D721Med (cell line): ENCODE results near the gene CLCA1.

Source experiments
- DNase-seq: peaks from one replicate; pipeline ENCODE4 v3.0.0; 2011; ENCODE audit warnings: low spot score; ENCODE audit not compliant: insufficient read length
- FAIRE-seq: peaks from 2 replicates; lab custom pipeline; 2011; peaks lifted over from hg19 to GRCh38; lab: Jason Lieb, UNC
- TF ChIP-seq, protein P1 (sequence below): IDR thresholded peaks from 2 replicates; pipeline ENCODE4 v1.5.1; 2012; ENCODE audit warnings: mild to moderate bottlenecking, control low read depth; ENCODE audit not compliant: insufficient read depth; ENCODE audit errors: missing control alignments

CLCA1 gene

DNA sequence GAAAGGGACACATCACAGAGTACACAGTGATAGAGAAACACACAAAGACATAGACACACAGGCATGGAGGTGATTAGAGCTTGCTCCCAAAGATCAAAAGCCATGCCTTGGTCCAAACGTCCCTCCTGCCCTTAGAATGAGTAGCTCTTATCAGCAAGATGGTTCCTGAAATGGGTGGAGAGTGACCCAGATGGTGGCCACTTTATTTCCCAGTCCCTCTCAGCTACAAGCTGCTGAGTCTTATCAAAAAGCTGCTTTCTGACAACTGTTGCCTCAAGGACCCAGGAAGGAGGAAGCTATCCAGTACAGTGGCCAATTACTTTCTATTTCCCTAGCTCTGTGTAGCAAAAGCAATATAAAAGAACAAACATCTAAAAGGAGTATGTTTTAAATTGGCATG is 7.7 kb upstream of the CLCA1 start:
- no peak for FAIRE-seq
- no peak for DNase-seq
- TF ChIP-seq, protein P1, sequence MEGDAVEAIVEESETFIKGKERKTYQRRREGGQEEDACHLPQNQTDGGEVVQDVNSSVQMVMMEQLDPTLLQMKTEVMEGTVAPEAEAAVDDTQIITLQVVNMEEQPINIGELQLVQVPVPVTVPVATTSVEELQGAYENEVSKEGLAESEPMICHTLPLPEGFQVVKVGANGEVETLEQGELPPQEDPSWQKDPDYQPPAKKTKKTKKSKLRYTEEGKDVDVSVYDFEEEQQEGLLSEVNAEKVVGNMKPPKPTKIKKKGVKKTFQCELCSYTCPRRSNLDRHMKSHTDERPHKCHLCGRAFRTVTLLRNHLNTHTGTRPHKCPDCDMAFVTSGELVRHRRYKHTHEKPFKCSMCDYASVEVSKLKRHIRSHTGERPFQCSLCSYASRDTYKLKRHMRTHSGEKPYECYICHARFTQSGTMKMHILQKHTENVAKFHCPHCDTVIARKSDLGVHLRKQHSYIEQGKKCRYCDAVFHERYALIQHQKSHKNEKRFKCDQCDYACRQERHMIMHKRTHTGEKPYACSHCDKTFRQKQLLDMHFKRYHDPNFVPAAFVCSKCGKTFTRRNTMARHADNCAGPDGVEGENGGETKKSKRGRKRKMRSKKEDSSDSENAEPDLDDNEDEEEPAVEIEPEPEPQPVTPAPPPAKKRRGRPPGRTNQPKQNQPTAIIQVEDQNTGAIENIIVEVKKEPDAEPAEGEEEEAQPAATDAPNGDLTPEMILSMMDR, result no peak

DNA sequence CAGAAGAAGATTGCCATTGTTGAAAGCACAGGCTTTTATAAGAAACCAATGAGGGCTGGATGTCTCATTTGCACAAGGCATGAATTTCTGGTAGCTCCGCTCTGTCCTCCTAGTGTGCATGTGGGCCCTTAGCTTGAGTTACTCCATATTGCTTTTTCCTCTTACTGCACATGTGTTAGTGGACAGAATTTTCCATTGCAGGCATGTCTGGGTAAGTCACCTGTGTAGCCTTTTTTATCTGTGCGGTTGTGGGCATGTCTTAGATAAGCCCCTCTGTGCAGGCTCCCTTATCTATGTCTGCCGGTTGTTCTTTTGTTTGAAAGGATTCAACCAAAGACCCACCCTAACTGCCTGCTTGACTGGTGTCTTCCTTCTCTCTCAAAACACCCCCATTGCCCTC is 7.2 kb upstream of the CLCA1 start:
- DNase-seq (no peak), FAIRE-seq (no peak)
- TF ChIP-seq, protein P1, result no peak

DNA sequence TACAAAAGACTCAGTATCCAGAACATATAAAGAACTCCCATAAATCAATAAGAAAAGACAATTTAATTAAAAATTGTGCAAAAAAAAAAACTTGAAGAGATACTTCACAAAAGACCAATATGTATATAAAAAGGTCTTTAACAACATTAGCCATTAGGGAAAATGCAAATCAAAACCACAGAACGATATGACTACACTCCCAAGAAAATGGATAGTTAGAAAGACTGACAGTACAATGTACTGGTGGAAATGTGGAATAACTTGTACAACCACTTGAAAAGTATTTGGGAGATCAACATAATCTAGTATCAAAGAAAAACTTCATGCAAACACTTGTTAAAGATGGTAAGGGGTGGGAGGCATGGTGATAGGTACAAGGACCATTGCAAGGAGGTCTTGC is 3.9 kb upstream of the CLCA1 start:
- TF ChIP-seq, protein P1, result no peak
- FAIRE-seq (no peak), DNase-seq (no peak)

DNA sequence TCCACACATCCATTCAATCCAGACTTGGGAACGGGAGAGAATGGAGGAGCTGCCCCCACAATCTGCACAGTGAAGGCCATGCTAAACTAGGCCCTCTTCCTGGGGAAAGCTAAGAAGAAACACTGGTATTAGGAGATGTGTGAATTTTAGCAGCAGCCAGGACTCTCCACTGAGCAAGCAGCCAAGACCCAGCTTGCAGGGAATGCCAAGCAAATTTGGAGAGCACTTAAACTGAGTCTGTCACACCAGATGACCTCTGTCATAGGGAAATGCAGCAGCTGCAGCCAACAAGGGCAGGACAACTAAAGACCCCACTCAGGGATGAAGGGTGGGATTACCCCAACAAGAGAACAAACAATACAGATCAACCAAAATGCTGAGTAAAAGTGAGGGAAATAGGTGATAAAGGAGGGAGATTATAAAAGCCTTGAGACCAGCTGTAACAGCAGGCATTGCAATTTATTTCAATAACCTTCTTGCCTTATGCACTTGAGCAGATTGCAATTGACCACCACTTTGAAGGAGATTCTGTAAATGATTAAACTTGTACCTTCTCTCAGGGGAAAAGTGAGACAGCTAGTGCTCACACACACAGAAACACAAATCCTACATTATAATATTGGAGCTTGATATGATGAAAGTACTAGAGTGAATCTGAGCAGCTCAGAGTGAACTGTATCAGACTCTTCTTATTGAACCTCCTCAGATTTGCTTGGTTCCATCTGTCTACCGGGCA is 2.5 kb upstream of the CLCA1 start:
- TF ChIP-seq, protein P1, result no peak
- FAIRE-seq, result no peak
- DNase-seq, result no peak

DNA sequence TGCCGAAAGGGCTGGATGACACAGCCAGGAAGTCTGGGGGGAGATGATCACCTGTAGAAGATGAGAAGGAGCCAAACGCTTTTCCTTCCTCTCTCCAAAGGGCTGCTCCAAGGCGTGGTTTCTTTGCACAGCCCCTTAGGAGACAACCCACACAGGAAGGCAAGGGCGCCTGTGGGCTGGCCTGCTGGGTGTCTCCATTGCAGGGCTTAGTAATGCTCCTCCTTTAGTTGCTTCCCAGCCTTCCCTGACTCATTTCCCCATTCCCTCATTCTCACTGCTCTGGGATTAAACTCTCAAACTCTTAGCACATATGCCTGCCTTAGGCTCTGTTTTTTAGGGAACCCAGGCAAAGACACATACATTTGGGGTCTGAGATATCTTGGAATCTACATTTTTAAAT is 1.7 kb upstream of the CLCA1 start:
- DNase-seq, result no peak
- no peak for FAIRE-seq
- TF ChIP-seq, protein P1, result no peak

DNA sequence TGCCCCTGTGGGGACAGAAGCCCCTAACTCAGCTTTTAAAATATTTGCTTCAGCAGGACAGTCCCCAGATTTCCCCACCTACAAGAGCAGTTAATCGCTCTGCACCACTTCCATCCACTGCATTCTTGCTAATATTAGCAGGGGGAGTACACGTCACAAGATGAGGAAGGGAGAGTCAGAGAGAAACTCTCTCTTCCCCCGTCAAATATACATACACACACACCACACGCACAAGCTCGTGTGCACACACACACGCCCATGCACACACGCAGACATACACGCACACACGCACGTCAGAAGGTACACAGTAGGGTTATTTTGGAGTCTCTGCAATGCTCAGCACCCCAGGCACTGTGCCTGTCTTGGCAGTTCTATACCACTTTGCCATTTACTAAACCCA is 2.1 kb downstream of the CLCA1 start:
- TF ChIP-seq, protein P1, result no peak
- FAIRE-seq (no peak), DNase-seq (no peak)

DNA sequence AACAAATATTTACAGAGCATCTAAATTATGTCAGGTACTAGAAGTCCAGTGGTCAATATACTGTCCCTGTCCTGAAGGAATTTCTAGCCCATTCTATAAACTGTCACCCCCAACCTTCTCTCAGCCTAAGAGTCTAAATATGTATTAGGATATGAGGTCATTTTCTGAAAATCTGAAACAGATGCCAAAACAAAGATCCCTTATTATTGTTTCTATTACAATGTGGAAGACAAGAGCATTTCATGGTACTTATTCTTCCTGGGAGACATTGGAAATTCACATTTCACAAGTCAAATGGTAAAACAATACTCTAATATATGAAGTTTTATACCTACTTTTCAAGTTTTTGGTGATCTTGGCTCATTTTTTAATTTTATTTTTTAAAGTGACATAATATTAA is 2.6 kb downstream of the CLCA1 start:
- TF ChIP-seq, protein P1, result no peak
- DNase-seq (no peak), FAIRE-seq (no peak)
